Progenitor cell of endocrine pancreas (in vitro differentiated cells): Measurements from ENCODE around the gene FER1L5. TPM values are rescaled to one million over a fixed set of nuclear protein-coding genes. Genes with fewer than 3 reads are reported as not detected.

Source experiments
- DNase-seq: peaks from one replicate; pipeline ENCODE4 v3.0.0; 2021; ENCODE audit warnings: low spot score; ENCODE audit not compliant: unreplicated experiment
- H3K27ac Mint-ChIP-seq: 2 replicates; pipeline ENCODE4 v1.8.0; 2021; ENCODE audit warnings: mild to moderate bottlenecking, moderate library complexity, mixed read lengths
- H3K27me3 Mint-ChIP-seq: 2 replicates; pipeline ENCODE4 v1.8.0; 2021; ENCODE audit warnings: mixed read lengths
- H3K36me3 Mint-ChIP-seq: 2 replicates; pipeline ENCODE4 v1.8.0; 2022; ENCODE audit warnings: mixed read lengths; ENCODE audit not compliant: insufficient read depth
- H3K4me1 Mint-ChIP-seq: 2 replicates; pipeline ENCODE4 v1.8.0; 2021; ENCODE audit warnings: low read depth, mixed read lengths
- H3K4me3 Mint-ChIP-seq: 2 replicates; pipeline ENCODE4 v1.8.0; 2021; ENCODE audit warnings: low read depth, mild to moderate bottlenecking, moderate library complexity, mixed read lengths
- H3K9me3 Mint-ChIP-seq: 2 replicates; pipeline ENCODE4 v1.8.0; 2021; ENCODE audit warnings: low read depth, mixed read lengths
- total RNA-seq: library from RNA; stranded (reverse); gene quantifications from 2 replicates; pipeline ENCODE4 v1.2.1, GENCODE V29; 2021
- TF ChIP-seq, protein P1 (sequence below): fragments of 200-600 bp; sonication (generic); IDR thresholded peaks from one replicate; pipeline ENCODE4 v1.5.0; 2021; ENCODE audit warnings: antibody characterized with exemption, mild to moderate bottlenecking; ENCODE audit not compliant: unreplicated experiment

The FER1L5 gene
- total RNA-seq, 1 donor from 2014 or later, result 1.5 TPM

DNA sequence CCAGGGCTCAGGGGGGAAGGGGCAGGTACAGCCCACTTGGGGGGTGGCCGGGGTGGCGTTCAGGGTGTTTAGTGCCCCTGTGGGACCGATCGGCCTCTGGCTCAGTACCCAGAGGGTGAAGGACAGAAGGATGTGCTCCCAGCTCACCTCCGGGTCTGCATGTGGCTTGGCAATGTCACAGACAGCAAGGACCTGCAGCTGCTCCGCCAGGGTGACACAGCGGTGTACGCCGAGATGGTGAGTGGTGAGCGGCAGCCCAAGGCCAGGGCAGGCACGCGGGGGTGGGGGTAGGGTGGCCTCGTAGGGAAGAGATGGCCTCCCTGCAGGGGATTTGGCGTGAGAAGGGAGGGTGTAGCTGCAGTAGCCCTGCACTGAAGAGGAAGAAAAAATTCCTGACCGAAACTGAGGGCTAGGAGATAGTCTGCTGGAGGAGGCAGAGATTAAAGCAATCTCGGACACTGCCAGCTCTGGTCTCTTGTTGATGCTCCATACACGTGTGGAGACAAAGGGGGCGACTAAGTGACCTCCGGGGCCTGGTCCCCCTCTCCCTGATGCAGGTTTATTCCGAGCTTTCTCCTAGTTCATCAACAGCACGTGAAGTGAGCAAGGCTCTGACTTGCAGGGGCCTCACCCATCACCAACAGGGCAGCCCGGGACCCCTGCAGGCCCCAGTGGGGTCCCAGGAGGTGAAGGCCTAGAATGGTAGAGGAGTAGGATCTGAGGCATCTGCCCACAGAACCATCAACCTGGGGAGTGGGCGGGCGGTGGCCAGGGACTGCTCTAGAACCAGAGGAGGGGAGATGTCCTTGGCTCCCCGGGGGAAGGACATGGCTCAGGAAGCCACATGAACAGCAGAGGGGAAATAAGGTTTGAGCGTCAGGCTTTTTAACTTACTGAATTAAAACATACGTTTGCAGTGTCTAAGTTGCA lies 45.4 kb downstream of the FER1L5 start:
- H3K4me1 Mint-ChIP-seq, result peaks cover 5% of the 10 kb centered on the region
- H3K9me3 Mint-ChIP-seq, result no peaks in the 10 kb centered on the region
- H3K36me3 Mint-ChIP-seq, result no peaks in the 10 kb centered on the region
- H3K27ac Mint-ChIP-seq, result no peak overlapping the region
- TF ChIP-seq, protein P1, sequence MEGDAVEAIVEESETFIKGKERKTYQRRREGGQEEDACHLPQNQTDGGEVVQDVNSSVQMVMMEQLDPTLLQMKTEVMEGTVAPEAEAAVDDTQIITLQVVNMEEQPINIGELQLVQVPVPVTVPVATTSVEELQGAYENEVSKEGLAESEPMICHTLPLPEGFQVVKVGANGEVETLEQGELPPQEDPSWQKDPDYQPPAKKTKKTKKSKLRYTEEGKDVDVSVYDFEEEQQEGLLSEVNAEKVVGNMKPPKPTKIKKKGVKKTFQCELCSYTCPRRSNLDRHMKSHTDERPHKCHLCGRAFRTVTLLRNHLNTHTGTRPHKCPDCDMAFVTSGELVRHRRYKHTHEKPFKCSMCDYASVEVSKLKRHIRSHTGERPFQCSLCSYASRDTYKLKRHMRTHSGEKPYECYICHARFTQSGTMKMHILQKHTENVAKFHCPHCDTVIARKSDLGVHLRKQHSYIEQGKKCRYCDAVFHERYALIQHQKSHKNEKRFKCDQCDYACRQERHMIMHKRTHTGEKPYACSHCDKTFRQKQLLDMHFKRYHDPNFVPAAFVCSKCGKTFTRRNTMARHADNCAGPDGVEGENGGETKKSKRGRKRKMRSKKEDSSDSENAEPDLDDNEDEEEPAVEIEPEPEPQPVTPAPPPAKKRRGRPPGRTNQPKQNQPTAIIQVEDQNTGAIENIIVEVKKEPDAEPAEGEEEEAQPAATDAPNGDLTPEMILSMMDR, result no peak
- no peak for DNase-seq
- H3K27me3 Mint-ChIP-seq, result peaks cover 8% of the 10 kb centered on the region
- no peak overlapping the region for H3K4me3 Mint-ChIP-seq

DNA sequence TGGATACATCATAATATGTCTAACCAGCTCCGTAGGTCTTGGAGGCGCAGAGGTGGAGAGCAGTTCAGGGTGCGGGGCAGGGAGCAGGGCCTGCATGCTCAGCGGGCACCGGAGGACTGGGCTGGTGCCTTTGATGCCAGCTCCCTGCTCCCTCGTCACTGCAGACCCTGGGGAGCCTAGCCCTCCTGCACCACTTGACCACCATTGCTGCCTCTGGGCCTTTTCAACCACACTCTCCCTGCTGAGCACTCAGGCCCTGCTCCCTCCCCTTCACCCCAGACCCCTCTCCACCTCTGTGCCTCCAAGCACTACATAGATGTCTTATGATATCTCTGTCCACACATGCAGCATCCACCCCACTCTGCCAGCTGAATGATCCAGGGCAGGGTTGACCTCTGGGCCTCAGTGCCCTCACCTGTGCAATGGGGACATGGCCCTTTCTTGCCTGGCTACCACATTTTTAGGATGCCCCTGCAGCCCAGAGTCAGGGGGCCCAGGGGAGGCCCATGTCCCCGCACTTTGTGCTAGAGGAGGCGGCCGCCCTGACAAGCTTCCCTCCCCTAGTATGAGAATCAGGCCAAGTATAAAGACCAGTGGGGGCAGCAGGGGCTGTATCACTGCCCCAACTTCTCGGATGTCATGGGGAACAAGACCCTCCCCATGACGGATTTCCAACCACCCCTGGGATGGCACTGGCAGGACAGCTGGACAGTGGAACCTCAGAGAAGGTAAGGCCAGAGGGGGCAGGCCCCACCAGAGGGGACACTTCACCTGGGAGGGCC lies 46.3 kb downstream of the FER1L5 start:
- peaks cover 5% of the 10 kb centered on the region for H3K4me1 Mint-ChIP-seq
- no peak overlapping the region for H3K4me3 Mint-ChIP-seq
- H3K9me3 Mint-ChIP-seq, result no peaks in the 10 kb centered on the region
- TF ChIP-seq, protein P1, result no peak
- H3K36me3 Mint-ChIP-seq, result no peaks in the 10 kb centered on the region
- no peak overlapping the region for H3K27ac Mint-ChIP-seq
- peaks cover 8% of the 10 kb centered on the region for H3K27me3 Mint-ChIP-seq
- DNase-seq, result no peak

DNA sequence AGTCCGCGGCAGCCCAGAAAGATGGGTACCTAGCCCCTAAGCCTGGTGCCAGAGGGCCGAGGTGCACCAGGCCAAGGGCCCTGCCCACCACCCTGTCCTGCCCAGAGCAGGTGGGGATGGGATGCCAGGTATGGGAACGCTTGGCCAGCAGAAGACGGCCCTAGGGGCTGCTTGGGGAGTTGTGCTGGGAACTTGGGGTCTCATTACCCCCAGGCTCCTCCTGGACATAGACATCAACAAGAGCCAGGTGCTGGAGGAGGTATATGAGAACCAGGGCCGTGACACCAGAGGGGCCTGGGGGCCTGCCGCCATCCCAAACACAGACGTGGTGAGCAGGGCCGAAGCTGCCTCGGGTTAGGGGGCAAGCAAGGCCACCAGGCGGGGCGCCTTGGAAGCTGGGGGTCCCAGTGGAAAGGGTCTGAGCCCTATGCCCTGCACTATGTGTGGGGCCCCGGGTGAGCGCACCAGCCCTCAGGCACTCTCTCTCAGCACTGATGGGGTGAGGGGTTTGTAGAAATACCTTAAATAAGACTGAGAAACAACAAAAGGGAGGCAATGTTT lies 46.9 kb downstream of the FER1L5 start:
- Mint-ChIP-seq H3K36me3 (no peaks in the 10 kb centered on the region), H3K9me3 (no peaks in the 10 kb centered on the region), H3K4me1 (peaks cover under 1% of the 10 kb centered on the region), H3K4me3 (no peak overlapping the region), H3K27me3 (peaks cover 5% of the 10 kb centered on the region), H3K27ac (no peak overlapping the region)
- TF ChIP-seq, protein P1, result no peak
- no peak for DNase-seq

- H3K27ac Mint-ChIP-seq, result no peak overlapping the region
- H3K36me3 Mint-ChIP-seq, result no peaks in the 10 kb centered on the region
- H3K9me3 Mint-ChIP-seq, result no peaks in the 10 kb centered on the region
- no peak for DNase-seq
- TF ChIP-seq, protein P1, result no peak
- peaks cover 2% of the 10 kb centered on the region for H3K27me3 Mint-ChIP-seq
- H3K4me1 Mint-ChIP-seq, result no peaks in the 10 kb centered on the region
- no peak overlapping the region for H3K4me3 Mint-ChIP-seq
These were observed 47.9 kb downstream of the FER1L5 start for GRCh38 chr2:96690306-96691021.
